NOMO-1 treated with DMSO at 0.1 percent for 48 hours (cell line): Measurements from ENCODE around the gene TMEM238L.
A peak's percentile ranks its signal among the peaks of the same experiment; 100 is the strongest.

Experiments
- DNase-seq: peaks from one replicate; lab custom pipeline; 2025; ENCODE audit not compliant: unreplicated experiment; lab: John Stamatoyannopoulos, UW

The TMEM238L gene

DNA sequence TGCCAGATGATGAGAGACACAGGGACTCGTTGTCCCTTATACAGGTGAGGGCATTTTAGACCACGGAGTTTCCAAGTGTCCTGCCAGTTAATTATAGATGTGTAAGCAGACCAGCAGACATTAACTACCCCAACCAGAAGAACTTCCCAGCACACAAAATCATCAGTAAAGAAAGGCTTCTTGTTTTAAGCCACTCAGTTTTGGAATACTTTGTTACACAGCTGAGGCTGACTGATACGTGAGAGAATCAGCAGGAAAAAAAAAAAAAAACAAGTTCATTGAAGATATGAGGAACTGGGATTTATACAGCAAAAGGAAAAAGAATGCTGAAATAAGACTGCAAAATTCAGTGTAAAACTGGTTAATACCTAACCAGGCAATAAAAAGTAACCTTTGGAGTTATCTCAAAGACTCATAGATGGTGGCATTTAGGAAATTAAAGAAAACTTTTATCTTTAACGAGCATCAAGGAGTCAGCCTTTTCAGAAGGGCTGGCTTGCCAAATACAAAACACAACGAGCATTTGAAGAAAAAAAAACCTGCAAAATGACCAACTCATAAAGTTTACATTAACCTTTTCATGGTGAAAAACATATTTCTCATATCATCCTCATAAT, 28.1 kb downstream of the TMEM238L start:
- no peak for DNase-seq

DNA sequence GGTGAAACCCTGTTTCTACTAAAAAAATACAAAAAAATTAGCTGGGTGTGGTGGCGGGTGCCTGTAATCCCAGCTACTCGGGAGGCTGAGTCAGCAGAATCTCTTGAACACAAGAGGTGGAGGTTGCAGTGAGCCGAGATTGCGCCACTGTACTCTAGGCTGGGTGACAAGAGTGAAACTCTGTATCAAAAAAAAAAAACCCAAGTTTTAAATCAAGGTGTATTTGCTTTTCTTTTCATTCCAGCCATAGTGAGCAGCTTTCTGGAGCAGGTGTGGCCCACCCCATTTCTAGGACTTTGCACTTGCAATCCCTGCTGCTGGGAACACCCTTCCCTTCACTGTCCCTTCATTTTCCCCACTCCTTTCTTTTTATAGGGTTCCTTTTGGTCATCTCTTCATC, 28.8 kb downstream of the TMEM238L start:
- no peak for DNase-seq

DNA sequence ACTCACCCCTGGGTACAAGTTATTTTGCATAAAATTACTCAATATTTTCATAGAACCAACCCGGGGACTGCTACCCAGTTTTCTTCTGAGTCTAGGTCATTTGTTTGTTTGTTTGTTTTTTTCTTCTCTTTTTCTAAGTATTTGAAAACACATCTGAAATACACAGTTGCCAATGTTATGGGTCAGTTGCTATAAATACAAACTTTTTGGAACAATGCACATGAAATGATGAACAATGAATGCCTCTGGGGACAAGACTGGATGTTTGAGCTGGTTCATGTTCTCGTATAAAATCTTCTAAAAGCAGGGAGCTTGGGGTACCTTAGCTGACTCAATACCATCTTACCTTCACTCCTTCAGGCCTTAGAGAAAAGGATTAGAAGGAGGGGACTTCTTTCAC, 30.5 kb downstream of the TMEM238L start:
- no peak for DNase-seq

DNA sequence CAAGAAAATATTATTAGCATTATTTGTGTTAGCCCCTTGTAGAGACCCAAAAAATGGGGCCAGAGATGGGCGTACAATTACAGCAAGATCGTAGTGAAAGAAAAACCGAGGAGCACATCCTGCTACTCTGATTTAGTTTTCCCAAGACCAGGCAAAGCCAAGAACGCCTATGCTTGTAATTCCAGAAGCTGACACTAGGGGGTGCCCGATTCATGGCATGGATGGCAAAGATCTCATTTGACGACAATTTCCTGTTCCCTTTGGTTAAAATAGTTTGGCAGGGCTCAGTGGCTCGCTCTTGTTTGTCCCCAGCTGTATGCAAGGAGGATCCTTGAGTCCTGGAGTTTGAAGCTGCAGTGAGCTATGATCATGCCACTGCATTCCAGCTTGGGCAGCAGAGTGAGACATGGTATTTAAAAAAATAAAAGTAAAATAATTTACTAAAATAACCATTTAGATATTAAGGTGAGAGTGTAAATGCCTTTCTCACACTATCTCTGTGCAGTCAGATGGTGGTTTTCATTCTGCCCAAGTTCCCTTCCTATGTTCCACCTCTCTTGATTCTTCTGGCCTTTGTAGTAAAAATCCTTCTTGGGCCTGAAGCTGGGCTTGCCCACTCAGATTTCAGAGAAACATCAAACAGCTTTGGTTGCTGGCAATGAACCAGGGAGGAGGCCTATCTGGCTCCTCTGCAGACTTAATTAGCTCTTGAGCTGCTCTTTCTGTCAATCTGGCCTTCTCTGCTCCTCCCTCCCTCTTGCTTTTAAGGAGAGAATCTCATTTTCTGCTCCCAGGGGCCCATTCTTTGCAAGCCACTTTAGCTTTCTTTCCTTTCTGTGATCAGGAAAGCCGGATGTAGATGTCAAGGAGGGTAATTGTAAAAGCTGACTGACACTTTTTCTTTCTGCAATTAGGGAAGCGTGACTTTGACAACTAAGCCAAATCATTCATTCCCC, 31.2 kb downstream of the TMEM238L start:
- peak; percentile 36 for DNase-seq

DNA sequence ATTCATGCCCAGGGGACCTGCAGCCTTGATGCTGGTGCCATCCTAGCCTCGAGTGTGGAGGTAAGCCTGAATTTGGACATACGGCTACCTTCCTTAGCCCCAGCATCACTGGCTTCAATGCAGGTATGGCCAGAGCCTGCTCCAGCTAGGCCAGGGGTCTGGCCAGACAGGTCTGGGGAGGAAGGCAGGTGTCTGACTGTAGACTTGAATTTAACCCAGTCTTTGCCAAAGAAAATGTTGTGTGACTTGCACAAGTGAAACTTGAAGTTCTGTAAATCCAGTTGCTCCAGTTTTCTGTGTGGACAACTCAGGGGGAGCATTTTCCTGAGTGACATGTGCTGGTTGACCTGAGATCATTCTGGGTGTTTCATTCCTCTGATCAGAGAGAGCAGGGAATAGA, 32.8 kb downstream of the TMEM238L start:
- no peak for DNase-seq

DNA sequence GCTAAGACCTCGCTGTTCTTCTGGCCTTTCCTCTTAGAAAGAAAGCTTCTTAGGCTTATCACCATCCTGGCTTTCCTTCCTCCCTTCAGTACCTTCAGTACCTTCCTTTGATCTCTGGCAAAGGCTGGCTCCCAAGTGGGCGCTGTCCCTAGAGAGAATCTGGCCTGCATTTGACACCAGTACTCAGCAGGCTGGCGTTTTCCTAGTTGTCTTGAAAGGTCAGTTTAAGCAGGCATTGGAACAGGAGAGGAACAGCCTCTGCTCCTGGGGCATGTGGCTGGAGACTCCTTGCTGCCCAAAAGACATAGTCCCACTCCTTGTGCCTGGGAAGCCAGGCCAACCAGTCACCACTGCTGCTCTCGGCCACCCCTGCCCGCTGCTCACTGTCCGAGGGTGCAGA, 34.1 kb downstream of the TMEM238L start:
- DNase-seq: no peak

DNA sequence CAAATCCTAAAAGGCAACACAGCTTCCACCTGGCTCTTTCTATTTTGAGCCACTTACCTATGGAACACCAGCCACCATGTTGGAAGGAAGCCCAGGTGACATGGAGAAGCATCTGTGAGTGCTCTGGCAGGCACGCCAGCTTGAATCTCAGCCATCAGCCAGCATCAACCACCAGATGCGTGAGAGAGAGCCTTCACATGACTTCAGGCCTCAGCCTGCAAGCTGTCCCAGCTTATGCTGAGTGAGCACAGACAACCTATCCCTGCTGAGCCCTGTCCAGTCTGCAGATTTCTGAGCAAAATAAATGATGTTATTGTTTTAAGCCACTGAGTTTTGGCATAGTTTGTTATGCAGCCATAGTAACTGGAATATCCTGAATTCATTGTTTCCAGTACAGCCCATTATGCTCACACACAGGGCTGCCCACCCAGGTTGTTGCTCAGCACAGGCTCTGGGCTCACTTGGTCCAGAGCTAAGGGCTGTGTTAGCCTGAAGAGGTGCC, 35.1 kb downstream of the TMEM238L start:
- DNase-seq: no peak

DNA sequence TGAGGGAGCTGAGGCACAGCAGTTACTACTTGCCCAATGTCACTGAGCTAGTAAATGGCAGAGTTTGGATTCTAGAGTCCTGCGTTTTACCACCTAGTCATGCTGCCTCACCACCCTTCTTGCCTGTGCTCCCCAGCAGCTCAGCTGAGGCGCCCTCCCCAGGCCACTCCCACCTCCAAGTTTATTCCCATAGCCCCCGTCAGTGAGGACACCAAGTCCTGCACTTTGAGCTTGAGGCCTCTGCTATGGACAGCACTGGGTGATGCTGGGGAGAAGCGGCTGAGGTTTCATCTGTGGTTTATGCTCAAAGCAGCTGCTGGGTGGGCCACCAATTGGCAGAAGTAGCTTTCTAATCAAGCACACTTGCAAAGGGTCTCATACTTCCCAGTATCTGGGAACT, 36.7 kb downstream of the TMEM238L start:
- no peak for DNase-seq

DNA sequence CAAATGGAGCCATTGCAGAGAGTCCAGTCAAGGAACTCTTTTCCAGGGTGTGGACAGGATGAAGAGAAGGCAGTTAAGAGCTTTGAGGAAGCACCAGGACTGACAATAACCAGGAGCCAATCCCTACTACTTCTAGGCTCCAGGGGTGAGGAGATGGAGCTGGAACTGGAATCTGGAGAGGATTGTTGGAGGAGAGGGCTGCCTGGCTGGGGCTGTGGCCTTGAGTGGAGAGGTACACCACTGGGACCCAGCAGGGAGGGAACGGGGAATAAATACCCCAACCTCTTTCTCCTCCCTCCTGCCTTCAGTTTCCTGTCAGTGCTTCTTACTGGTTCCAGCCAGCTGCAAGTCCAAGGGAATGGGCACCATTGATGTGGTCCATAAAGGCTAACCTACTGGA, 41.9 kb downstream of the TMEM238L start:
- DNase-seq: no peak

DNA sequence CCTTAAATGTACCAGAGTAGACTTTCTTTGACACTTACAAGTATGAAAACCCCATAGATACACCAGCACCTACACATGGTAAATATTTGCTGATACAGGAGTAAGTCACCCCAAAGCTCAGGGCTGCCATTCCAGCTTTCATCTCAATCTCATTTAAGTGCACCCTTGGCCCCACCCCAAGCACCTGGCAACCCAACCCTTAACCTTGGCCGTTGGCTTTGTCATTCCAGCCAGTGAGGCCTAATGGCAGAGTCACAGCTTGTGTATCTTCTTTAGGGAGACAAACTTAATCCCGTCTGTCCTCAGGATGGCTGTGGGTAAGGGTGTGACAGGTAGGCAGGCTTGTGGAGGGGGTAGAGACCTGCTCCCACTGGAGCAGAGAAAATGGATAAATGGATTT, 42.6 kb downstream of the TMEM238L start:
- no peak for DNase-seq

DNA sequence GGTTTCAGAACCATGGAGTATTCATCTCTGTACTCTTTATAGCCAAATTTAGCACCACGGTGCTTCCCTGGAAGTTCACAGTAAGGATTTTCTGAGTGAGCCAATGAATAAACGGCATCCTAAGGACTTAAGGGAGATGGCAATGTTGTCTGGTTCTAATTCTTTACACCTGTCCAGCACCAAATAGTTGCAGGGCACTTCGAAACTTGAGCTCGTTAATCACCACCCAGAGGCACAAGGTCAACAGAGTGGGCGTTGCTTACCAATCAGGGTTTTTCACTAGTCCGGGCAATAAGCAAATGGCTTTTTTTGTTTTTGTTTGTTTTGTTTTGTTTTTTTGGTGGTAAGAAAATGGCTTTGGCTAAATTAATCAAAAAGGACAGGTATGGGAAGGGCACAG, 45.8 kb downstream of the TMEM238L start:
- DNase-seq: no peak

DNA sequence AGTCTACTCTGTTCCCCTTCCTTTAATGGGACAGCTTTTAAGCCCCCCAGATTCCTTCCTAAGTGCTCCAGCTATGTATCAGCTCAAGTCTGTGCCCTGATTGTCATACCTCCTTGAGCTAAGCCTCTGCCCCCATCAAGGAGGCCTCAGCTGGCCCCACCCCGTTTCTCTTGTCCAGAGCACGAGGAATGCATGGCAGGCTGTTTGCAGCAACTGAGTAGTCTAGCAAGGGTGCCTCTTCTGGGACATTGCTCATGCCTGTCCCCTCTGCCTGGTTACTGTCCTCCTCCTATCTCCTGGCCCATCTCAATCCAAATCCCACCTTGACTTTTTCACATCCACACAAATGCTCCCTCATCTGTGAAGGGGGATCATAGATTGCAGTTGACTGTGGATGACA, 46.3 kb downstream of the TMEM238L start:
- no peak for DNase-seq

DNA sequence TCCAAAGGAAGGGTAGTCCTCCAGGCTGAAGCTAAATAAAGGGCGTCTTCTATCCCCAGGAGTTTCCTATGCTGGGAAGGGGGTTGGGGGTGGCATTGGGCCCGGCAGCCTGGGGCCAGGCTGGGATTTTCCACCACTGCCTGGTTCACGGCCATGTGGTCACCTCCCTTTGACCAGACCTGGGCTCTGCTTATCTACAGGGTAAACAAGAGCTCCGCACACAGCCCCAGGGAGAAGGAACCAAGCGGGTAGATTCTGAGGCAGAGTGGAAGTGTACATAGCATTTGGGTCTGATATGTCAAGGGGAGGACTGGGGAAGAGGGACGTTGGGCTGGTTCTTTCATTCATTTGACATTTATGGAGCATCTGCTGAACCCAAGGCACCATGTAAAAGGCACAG, 46.8 kb downstream of the TMEM238L start:
- DNase-seq: no peak

DNA sequence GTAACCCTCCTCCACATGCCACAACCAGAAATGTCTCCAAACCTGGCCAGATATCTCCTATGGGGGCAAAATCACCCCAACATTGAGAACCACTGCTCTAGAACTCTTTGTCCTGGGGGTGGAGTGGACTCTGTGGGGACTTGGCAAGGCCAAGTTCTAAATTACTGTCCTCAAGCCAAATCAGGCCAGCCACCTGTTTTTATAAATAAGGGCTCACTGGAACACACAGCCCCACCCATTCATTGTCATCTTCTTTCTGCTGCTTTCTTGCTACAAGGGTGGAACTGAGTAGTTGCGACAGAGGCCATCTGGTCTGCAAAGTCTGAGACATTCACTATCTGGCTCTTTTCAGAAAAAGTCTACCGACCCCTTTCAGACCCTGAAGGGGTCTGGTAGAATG, 47.3 kb downstream of the TMEM238L start:
- DNase-seq: no peak

DNA sequence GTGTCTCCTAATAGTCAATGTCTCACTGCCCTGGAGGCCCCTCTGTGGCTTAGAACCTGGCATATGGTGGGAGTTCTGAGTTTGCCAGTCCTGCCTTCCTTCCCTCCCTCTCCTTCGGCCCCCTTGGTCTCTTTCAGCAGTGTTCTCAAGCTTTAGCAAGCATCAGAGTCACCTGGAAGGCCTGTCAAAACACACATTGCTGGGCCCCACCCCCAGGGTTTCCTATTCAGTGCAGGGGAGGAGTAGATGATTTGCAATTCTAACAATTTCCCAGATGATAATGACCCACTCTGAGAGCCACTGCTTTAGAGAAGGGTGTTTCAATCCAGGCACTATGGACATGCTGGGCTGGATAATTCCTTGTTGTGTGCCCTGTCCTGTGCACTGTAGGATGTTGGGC, 47.7 kb downstream of the TMEM238L start:
- DNase-seq: no peak

DNA sequence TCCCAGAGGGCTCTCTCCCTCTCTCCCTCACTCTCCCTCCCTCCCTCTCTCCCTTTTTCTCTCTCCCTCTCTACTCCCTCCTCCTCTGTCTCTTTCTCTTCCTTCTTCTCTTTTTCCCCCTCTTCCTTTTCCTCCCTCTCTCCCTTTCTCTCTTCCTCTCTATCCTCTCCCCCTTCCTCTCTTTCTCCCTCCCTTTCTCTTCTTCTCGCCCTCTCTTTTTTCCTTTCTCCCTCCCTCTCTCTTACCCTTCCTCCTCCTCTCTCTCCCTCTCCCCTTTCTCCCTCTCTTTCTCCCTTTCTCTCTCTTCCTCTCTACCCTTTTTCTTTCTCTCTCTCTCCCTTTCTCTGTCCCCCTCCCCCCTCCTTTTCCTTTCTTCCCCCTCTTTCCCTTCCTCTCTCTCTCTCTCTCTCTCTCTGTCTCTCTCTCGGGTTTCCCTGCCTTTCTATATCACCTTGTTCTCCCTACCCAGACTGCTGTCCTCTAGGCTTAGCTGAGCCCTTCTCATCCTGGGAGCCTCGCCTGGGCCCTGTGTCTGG, 48.2 kb downstream of the TMEM238L start:
- no peak for DNase-seq

DNA sequence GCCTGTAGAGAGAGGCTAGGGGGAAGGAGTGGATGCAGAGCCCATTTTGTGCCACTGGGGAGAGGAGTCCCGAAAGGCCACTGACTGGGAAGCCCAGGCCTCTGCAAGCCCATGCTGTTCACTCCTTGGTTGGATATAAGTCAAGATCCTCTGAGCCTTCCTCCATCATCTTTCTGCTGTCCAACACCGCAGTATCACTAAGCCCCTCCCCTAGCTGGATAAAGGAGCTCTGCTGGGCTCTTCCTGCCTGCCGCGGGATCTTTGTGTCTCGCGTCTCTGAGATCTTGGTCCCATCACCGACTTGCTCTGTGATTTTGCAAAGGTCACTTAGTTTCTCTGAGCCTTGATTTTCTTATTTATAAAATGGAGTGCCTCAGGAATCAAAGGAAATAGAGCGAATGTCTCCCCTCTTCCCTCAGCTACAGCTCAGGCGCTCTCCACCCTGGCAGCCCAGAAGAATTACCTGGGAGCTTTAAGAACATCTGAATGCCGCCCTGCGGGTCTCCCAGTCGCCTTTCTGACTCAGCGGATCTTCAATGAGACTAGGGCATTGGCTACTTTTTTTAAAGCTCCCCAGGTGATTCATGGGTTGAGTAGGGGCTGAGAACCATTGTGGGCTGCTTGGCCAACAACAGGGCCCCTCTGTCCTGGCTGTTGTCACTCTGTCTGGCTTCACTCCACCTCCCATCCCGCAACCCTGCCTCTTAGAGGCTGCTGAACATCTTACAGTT, 48.9 kb downstream of the TMEM238L start:
- DNase-seq: no peak

DNA sequence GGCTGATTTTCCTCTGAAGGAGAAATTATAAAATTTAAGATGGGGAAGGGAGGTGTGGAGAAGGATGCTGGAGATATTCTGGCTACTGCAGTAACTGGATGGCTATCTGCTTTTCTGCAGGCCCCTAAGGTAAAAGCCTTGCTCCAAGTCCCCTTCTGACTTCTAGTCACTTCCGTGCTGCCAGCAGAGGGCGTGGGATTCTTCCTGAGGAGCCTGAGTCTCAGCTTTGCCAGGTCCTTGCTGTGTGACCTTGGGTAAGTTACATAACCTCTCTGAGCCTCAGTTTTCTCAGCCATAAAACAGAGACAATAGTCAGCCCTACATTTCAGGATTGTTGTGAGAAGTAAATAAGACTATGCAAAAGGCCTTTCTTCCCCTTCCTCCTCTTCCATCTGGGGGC, 49.8 kb downstream of the TMEM238L start:
- DNase-seq: peak; percentile 21

DNA sequence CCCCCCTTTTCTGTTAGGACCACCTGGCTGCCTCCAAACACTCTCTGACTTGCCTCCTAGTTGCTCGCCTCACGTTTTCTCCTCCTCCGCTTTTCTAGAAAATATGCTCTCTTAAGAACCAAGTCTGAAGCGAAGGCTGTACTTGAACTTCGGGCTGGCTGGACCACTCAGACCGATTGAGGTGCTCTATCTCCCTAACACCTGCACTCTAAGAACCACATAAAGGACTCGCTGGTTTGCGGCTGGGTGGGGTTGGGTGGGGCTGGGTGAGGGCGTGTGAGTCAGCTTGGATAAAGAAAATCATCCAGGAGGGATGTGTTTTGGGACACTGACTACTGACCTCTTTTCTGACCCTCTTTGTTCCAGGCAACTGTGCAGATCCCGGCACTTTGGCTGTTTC, 51.2 kb downstream of the TMEM238L start:
- no peak for DNase-seq

DNA sequence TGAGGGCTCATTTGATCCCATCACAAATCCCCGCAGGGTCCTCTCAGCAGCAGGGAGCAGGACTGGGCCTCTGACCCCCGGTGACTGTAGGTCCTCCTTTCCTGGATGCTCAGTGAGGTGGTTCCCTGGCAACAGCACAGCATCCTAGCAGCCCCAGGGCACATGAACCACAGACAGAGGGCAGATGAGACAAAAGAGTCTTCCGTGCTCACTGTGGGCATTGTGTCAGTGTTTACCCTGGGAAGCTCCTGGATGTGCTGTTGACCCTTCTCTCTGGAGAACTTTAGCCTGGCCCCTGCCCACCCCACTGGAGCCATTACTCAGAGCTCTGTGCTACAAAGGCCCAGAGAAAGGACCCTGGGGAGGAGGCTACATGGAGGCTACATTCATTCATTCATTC, 52.3 kb downstream of the TMEM238L start:
- DNase-seq: no peak

DNA sequence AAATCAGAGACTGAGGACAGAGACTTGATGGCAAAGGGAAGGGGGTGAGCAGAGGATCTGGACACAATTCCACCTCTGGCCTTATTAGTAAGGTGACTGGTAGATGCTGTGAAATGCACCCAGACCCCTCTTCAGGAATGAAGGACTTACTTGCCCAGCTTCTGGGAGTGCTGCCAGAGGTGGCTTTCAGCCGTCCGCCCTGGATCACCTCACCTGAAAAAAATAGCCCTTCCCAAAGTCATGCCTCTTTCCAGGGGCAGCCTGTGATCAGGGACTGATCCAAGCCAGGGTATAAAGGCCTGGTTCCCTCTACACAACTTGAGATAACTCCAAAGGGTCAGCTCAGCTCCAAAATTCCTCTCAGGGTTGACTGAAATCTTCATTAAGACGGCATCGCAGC, 53.7 kb downstream of the TMEM238L start:
- DNase-seq: no peak
